ENCODE data around the gene MFN2.

The MFN2 gene

DNA sequence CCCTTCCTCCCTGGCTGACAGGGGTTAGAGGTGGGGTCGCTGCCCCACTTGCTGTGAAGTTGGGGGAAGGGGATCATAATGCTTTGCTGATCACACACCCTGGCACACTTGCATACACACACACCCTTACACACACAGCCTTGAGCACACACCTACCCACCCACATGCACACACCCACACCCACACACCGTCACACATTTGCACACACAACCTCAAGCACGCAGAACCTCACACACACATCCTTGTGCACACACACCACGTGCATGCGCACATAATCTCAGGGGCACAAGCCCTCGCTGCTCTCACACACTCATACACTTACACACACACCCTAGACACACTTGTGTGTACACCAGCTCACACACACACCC is 66.5 kb downstream of the MFN2 start:
- DNase-seq, result no peak

DNA sequence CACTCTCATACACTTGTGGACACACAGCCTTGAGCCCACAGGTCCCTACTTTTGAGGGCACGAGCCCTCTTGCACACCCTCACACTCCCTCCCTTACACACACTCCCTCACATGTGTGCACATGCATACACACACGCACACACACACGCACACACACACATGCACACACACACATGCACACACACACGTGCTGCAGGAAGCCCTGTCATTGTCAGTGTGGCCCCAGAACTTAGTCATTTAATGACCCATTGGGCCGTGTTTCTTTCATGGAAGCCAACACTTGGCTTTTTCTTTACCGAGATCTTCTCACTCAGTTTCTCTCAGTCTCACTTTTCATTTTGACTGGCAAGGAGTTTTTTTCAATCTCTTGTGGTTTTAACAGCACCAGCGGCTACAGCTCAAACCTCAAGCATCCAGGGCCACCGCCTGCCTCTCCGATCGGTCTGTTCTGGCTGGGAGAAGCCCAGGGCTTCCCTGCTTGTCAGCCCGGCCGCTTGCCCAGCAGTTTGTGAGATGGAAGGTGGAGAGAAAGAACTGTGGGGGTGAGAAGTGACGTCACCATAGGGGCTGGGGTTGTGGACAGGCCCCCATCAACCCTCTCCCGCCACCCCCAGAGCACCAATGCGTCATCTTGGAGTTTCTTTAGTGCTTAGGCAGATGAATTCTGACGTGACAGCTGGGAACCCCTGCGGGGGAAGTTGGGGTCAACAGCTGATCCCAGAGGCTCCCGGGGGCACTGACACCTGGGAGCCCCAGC is 67.1 kb downstream of the MFN2 start:
- no peak for DNase-seq

DNA sequence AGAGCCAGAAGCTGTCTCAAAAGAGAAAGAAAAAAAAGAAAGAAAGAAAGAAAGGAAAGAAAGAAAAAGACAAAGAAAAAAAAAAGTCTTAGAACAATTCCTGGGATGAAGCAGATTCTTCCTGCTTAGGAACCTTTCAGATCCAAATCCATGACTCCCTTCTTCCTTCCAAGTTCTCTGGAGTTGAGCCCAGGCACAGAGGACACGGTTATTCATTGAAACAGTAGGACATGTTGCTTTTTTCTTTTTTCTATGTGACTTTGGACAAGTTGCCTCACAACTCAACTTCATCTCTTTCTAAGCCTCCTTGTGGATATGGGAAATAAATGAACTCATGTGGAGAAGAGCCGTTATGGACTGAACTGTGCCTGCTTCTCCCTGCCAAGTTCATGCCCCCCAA is 68.1 kb downstream of the MFN2 start:
- peak in 11 of 51 donors; percentile 5 to 42 (median 22) for DNase-seq

DNA sequence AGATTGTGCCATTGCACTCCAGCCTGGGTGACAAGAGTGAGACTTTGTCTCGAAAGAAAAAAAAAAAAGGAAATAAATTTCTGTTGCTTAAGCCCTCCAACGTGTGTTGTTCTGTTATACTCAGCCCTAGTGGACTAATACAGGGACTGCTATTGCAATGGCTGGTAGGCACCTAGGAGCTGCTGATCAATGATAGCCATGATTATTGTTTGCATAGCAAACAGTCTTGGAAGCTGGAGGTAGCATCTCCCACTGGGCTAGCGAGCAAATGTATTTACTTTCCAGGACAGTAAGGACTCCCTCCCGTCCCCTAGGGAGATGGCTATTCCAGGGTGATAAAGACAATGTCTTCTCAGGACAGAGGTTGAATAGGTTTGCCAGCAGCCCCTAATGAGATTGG is 69.4 kb downstream of the MFN2 start:
- DNase-seq, result no peak

DNA sequence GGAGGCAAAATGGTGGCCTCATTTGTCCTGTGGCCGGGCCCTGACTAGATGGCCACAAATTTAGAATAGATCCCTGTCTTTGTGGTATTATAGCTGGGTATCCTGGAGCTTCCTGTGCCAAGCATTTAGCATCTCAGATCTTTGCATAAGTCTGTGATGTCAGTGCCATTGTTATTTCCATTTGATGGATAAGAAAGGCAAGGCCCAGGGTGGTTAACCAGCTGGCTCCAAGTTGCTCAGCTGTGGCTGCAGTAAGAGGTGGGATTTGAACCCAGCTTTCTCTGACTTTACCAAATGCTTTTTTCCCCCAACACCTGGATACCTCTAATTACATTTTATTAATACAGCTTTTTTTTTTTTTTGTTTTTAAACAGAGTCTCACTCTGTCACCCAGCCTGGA is 71.1 kb downstream of the MFN2 start:
- no peak for DNase-seq

DNA sequence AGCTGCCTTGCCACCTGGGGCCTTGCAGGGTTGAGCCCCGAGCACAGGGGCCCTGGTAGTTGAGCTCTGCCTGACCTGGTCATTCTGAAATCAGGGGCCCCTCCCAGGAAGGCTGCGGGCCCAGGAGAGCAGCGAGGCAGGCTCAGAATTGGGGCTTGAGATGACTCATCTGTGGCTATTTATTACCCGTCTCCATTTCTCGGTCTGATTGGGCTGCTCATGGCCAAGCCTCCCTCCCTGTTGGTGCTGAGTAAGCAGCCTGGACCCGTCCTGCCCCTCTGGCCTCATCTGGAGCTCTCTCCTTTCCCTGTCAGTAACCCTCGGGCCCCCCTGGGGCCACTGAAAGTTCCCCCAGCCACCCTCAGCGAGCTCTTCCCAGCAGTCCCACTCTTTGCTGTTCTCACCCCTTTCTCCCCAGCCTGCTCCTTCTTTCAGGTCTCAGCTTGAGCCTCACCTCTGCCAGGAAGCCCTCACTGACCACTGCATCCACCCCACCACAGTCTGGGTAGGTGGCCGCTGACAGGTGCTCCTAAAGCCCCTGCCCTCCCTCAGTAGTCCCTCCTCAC is 71.8 kb downstream of the MFN2 start:
- peak in 10 of 51 donors; percentile 7 to 53 (median 24) for DNase-seq

DNA sequence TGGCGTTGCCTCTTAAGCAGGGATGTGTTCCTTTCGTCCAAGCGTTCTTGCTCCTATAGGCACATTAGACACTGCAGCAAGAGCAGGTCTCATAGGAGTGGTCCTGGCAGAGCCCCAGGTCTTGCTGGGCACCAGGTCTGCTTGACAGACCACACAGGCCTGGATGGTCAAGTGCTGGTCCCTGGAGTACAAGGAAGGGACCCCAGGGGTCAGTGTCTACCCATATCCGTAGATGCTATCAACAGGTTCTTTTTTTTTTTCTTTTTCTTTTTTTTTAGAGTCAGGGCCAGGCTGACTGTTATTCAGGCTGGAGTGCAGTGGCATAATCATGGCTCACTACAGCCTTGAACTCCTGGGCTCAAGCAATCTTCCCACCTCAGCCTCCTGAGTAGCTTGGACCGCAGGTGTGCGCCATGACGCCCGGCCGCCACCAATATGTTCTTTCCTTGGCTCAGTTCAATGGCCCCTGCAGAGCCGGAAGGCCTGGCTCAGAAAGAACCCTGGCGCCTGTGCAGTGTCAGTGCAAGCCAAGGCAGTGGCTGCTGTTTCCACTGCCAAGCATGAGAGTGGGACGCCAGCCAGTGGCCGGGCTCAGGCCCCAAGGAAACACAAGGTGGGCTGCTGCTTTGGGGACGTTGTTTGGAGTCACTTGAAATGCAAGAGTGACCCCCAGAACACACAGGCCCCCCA is 72.9 kb downstream of the MFN2 start:
- peak in 29 of 51 donors; percentile 5 to 64 (median 39) for DNase-seq

DNA sequence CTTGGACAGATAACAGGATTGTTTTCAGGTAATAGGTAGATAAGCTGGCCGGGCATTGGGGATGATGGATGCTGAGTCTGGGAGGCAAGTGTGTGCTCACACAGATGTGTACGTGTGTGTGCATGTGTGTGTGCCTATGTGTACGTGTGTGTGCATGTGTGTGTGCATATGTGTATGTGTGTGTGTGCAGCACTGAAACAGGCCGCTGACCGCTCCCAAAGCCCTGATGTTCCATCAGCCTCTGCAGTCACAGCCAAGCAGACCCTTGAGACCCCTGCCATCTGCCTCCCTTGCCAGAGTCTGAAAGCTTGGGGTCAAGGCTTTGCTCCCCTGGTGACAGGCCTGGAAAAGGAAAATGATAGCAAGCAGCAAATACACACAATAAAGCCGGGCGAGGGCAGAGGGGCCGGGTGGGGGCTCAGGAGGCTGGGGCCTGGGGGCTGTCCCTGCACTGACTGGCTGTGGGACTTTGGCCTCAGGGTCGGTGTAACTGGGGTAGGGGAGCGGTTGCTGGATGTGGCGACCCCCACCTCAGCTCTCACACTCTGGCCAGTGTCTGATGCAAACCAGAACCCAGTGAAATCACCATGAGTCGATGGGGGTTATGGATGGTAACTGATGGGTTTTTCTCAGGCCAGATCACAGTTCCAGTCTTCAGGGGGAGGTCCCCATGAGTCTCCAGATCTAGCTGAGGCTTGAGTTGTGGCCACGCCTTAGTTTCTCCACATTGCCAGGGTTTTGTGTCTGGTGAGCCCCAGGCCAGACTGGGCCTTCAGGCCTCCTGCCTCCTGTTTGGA is 73.7 kb downstream of the MFN2 start:
- DNase-seq, result no peak

DNA sequence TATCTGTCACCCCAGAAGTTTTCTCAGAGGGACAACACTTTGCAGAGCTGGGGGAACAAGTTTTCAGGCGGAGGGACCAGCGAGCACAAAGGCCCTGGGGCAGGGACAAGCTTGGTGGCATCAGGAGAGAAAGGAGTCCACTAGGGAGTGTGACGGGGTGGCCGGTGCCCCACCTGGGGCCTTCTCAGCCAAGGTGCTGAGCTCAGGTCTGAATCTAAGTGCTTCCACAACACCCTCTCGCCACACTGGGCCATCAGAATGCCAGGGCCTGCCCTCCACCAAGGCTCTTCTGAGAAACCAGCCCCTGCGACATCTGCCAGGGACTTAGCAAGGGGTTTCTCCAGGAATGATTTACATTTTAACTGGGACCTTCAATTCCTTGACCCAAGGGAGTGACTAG is 75.0 kb downstream of the MFN2 start:
- DNase-seq, result no peak

DNA sequence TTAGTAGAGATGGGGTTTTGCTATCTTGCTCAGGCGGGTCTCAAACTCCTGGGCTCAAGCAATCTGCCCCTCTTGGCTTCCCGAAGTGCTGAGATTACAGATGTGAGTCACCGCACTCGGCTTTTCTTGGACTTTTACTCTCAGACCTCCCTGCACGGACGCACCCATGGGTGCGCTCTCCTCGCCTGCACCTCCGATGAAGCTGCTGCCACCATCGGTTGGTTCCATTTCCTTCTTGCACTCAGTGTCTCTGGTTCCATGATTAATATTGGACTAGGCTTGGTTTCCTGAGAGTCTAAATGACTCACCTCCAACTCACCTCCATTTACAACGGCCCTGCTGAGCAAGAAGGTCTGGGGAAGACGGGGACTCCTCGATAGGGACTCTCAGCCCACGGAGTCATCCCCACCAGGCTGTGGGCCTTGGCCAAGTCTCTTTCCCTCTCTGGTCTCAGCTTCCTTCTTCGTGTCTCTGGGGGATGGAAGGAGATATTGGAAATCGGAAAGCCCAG is 76.1 kb downstream of the MFN2 start:
- no peak for DNase-seq

DNA sequence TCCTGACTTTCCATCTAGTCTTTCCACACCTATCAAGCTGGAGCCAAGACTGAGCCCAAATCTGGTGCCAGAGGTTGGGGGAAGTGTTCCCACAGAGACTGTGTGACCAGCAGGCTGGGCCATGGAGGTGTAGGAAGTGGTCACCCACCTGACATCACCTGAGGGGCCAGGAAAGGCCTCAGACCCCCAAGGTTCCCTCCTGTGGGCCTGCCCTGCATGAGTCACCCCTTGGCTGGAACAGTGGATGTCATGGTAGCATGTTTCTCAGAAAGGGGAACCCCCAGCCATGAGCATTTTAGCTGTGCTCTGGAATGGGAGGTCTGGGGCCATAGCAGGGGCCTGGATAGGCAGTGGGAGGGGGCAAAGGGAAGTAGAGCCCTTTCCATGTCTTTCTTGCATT is 77.1 kb downstream of the MFN2 start:
- DNase-seq, result no peak

DNA sequence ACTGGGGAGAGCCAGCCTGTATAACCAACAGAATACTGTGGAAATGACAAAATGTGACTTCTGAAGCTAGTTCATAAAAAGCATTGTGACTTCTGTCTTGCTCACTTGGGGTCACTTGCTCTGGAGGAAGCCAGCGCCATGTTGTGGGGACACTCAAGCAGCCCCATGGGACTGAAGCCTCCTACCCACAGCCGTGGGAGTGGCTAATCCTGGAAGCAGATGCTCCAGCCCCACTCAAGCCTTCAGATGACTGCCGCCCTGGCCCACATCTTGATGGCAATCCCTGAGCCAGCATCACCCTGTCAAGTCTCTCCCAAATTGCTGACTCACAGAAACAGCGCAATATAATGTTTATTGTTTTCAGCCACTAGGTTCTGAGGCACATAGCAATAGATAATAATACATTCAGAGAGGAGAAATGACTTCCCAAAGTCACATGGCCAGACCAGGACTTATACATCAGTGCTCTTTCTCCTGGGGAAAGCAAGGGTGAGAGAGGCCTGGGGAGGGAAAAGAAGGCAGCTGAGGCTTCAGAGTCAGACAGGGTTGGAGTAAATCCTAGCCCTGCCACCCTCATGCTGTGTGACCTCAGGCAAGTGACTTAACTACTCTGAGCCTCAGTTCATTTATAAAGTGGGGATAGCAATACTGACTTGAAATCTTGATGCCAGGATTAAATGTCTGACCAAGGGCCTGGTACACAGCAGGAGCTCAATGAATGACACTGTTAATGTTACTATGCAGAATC is 77.9 kb downstream of the MFN2 start:
- no peak for DNase-seq

DNA sequence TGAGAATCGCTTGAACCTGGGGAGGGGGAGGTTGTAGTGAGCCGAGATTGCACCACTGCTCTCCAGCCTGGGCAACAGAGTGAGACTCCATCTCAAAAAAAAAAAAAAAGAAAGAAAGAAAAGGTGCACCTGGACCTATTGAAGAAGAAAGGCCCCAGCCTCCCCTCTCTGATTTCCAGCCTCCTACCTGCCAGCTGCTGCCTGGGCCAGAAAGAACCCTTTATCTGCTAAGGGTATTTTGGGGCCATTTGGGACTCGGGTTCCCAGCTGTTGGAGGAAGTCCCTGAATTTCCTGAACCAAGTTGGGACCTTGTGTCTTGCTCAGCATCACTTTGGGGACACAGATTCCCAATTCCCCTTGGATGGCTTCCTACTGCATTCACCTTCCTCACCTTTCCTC is 79.0 kb downstream of the MFN2 start:
- no peak for DNase-seq

DNA sequence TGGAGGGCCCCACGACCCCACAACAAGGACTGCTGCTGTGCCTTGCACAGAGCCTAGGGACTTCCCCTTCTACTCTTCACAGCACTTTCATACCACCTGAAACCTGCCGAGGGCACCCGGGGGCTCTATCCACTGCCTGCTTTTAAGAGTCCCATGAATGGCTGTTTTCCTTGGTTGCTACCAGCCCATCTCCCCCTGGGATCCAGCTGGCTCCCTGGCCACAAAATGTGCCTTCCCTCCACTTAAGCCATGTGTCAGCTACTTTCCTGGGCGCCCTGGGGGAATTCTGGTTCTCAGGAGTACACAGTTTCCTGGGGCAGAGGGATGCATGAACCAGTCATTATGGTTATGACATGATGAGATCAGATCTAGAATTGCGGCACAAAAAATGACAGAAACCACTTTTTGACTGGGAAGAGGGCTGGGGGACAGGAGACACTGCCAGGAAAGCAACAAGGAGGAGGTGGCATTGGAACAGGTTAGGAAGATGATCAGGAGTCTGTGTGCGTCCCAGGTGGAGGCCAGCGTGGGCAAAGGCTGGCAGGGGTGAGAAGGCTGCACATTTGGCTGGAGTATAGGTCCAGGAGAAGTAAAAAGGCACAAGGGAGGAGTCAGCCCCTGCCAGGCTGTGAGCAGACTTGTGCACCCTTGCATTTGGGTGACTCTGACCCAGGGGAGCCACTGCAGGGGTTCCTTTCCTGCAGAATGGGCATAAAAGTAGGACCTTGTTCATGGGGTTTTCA is 79.6 kb downstream of the MFN2 start:
- no peak for DNase-seq

DNA sequence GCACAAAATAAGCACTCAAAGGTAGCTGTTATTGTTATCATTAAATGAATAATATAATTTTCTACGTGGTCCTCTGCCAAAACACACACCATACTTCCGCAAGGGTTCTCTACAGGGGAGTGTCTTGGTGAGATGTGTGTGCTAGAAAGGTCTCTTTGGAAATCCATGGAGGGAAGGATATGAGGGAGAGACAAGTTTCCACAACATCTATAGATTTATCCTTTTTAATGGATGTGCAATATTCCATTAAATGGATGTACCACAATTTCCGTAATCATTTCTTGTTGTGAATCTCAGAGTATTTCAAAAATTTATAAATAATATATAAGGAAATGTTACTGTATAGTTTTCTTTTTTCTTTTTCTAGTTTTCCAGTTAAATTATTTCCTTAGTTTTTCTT is 80.3 kb downstream of the MFN2 start:
- DNase-seq, result no peak

All from hypothalamus (tissue), 51 donors.